GM18505 (cell line): ENCODE data around the gene FYTTD1.

Source experiments
- ATAC-seq: cut with Tn5 transposase; IDR thresholded peaks from one replicate; pipeline ENCODE4 v1.9.1; 2021; ENCODE audit not compliant: unreplicated experiment
- POLR2A ChIP-seq: IDR thresholded peaks from 4 replicates; pipeline ENCODE4 v1.6.1; 2011; ENCODE audit warnings: borderline replicate concordance; ENCODE audit not compliant: insufficient read depth, insufficient read length; ENCODE audit errors: extremely low read depth

FYTTD1 gene

DNA sequence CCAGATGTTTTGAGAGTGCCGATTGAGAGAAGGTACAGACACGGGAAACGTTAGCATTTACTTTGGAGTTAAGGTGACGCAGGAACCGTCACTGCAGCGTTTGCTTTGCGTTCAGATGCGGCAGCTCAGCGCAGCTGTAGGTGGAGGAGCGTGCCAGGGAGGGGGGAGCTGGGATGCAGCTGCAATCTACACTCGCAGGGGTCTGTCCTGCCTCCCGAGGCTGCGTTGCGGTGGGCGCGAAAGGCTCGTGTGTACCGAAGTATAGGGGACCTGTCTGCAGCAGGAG is 425 bp upstream of the FYTTD1 start:
- peak; percentile 33 for ATAC-seq
- no peak for TF ChIP-seq POLR2A

DNA sequence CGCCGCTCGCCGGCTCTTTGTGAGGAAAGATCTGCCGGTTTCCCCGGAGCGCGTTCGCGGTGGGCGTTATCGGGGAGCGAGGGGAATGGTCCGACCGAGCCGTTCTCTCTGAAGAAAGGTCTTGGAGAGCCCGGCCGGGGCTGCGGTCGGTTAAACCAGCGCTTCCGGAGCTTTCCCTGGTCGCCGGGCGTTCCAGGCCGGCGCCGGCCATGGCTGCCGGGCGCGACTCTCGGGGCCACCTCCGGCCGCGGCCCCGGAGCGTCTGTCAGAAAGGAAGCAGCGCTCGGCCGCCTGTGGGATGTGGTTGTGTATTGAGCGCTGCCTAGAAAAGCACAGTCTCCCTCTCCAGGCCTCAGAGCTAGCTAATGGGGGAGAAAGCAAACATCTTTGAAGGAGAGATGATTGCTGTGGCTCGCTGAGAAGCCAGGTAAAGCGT is 731 bp downstream of the FYTTD1 start:
- peak; percentile 40 for ATAC-seq
- TF ChIP-seq POLR2A = peak; percentile 43

DNA sequence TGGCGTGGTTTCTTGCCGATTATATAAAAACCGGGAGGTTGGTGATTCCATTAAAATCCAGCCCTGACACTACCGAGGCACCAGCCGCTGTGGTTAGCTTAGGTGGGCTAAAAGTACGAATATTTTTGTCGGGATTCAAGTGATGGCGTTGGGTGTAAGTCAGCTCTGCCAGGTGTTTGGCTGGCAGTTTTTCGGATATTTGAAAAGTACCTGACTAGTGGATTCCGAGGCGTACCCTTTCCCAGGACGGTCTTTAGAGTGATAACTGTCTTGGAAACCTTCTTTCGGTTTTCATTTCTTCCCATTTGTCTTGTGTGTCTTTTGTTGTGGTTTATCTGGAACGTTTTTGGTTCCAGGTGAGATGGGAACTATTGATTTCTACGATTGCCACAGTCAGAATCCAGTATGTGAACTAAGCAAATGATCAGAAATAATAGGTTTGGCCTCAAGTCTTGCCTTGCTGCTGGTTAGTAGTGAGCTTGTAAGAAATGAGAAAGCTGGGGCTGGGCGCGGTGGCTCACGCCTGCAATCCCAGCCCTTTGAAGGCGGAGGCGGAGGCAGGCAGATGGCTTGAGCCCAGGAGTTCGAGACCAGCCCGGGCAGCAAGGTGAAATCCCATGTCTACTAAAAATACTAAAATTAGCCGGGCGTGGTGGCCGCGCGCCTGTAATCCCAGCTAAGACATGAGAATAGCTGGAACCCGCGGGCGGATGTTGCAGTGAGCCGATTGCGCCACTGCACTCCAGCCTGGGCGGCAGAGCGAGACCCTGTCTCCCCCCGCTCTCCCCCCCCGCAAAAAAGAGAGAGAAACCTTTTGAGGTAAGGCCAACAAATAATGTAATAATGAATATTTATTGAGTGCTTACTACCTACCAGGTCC is 1.4 kb downstream of the FYTTD1 start:
- peak; percentile 32 for TF ChIP-seq POLR2A
- ATAC-seq = no peak

DNA sequence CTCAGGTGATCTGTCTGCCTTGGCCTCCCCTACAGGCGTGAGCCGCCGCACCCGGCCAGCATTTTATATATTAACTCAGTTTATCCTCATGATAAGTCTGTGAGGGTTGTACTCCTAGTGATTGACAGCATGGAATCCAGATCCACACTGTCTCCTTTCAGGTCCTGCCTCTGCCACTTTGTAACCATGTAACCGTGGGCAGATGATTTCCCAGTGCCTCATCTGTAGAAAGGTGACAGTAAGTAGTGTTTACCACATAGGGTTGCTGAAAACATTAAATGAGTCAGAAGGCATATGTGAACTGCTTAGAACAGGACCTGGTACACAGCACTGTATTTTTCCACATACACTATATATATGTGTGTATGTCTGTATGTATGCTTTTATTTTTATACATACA is 2.4 kb downstream of the FYTTD1 start:
- TF ChIP-seq POLR2A = no peak
- ATAC-seq = no peak

DNA sequence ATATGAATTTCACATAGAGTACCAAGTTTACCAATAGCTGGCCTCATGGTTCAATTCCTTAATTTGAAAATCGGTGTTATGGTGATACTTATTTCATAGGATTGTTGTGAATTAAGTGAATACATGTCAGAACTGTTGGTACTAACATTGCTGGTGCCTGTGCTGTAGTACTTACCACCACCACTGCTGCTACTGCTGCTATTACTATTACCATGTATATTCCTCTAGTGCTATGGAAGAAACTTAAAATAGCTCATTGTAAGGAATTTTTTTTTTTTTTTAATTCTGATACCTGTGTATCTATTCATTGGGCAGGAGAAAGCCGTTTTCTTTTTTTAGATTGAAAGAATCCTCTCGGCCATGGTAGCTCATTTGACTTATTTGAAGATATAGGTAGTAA is 3.6 kb downstream of the FYTTD1 start:
- no peak for TF ChIP-seq POLR2A
- ATAC-seq = no peak

DNA sequence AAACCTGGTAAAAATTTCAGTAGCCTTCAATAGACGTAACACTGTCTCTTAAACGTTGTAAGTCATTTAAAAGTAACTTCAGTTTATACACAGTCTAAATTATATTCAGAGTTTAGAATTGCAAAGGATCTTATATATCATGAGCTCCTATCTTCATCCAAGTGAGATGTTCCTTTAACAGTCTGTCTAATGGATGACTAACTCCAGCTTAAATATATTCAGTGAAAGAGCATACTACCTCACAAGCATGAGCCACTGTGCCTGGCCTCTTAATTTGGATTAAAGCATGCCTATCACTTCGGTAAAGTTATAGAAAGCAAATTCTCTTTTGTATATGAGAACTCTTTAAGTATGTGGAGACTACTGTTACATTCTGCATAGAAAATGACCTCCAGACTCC is 7.0 kb downstream of the FYTTD1 start:
- no peak for ATAC-seq
- TF ChIP-seq POLR2A = no peak

DNA sequence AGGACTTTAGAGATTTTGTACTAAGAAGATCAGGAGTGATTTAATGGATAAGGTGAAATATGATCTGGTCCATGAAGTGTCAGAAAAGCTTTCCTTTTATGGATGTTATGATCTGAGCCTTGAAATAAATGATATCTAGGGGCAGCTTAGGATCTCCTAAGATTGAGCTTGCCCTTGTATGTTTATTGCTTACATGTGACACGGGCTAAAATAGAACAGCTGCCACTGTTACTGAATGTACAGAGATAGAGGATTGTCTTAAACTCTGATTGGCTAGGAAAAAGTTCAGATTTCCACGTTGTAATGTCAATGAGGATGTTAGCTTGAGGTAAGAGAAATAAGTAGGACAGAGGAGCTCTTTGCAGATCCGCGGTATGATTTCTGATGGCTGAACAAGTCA is 8.8 kb downstream of the FYTTD1 start:
- ATAC-seq = no peak
- TF ChIP-seq POLR2A = no peak

DNA sequence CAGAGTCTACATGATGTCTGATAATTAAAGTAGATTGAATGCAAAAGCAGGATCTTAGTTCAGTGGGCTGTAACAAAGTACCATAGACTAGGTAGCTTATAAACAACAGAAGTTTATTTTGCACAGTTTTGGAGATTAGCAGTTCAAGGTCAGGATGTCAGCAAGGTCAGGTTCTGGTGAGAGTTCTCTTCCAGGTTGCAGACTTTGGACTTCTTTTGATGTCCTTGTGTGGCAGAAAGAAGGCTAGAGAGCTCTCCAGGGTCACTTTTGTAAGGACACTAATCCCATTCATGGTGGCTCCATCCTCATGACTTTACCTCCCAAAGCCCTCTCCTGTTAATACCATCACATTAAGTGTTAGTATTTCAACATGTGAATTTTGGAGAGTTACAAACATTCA is 12.1 kb downstream of the FYTTD1 start:
- ATAC-seq = no peak
- TF ChIP-seq POLR2A = no peak

DNA sequence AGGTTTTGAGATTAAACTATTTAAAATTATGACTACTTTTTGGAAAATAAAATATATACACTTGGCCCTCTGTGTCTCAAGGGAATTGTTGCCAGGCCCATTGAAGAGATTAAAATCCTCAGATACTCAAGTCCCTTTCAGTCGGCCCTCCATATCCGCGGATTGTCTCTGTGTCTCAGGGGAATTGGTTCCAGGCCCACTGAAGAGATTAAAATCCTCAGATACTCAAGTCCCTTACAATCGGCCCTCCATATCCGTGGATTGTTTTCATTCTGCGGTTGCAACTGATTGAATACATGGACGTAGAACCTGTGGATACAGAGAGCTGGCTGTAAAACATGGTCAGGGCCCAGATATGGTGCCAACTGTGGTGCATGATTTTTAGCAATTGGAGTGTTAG is 25.6 kb downstream of the FYTTD1 start:
- TF ChIP-seq POLR2A = no peak
- no peak for ATAC-seq

DNA sequence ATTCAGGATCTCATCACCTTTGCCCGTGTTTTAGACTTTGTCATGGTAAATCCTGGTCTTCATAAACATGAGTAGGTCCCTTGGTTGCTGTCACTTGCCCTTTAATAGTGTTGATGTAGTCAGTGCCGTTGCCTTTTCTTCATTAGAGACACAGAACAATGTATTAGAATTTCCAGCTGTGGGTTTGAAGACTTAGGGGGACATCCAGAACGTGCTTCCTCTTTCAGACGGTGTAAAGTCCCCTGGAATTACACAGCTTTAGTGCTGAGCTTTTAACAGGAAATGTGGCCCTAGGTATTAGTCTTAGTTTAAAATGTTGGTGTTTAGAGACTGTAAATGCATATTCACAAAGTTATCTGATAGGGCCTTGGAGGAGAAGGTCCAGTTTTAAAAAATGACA is 32.5 kb downstream of the FYTTD1 start:
- no peak for ATAC-seq

DNA sequence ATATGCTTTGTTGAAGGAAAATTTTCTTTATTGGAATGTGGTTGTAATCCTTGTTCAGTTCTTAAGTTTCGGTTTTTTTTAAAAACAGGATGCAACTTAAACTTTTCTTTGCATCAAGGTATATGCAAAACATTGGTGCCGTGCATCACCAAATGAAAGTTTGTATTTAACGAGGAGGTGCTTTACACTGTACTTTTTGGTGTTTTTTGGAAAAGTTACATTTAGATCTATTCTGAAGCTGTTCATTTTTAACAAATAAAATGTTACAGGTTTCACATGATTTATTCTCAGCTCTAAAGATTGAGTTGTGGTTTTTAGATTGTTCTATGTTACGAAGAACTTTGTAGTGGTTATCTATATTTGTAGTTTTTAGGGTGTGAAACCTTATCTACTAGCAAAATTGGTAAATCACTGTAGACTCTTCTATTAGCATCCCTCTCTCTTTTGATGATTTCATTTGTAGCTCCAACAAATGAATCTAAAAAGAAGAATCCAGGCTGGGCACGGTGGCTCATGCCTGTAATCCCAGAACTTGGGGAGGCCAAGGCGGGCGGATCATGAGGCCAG is 34.4 kb downstream of the FYTTD1 start:
- no peak for ATAC-seq
- TF ChIP-seq POLR2A = peak; percentile 20

More for the DNA sequence above, 32.5 kb downstream of the FYTTD1 start:
- TF ChIP-seq POLR2A = no peak

DNA sequence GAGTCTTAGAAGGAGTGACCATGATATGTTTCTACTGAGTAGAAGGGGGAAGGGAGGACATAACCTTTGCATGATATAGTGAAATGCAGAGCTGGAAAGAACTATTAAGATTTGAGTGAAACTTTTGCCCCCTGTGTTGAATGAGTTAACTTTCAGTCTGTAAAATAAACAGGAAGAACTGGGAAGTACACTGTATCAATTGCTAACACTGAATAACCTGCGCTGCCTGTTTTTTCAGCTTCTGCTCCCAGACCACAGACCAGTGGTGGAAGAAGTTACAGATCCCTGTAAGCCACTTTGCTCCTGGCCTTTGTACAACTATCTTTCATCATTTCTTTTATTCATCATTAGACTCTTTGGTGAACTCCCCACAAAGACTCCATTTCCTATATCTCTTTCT is 37.7 kb downstream of the FYTTD1 start:
- ATAC-seq = no peak
- TF ChIP-seq POLR2A = no peak

DNA sequence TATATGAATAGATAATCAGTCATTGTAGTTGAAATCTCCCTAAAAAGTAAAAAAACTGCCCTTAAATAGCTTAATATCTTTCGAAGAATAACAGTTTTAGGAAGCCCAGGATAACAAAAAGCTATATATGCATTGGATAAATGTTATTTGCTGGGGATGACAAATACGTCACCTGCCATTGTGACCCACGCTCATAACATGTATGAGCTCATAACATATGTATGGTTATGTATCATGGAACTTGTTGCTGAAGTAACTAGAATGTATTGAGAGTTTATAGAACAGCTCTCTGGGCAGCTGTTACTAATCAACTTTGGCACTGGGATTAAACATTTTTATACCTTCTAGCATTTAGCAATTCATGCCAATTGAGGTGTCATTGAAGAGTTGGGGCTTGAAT is 39.6 kb downstream of the FYTTD1 start:
- no peak for ATAC-seq
- no peak for TF ChIP-seq POLR2A

DNA sequence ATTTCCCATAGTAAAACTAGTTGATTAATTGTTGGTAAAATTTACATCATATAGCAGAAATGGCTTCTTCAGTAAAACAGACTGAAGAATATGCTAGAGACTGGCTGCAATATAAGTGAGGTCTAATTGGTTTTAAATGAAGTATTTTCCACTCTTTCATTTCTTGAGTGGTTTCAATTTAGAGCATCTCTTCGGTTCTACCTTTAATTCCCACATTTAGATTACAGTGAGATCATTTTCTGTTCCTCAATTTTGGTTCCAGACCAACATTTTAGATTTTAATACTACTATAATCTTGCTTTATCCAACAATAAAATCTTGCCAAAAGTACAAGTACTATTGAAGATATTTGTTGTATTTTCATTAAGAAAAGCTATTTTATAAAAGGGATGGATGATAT is 40.4 kb downstream of the FYTTD1 start:
- TF ChIP-seq POLR2A = no peak
- no peak for ATAC-seq
